ENCODE results near the gene PGLYRP2. TPM values are rescaled to one million over a fixed set of nuclear protein-coding genes. Genes with fewer than 3 reads are reported as not detected.

PGLYRP2 gene
- total and polyA plus RNA-seq, 2 experiments from 2014 or later: not detected

DNA sequence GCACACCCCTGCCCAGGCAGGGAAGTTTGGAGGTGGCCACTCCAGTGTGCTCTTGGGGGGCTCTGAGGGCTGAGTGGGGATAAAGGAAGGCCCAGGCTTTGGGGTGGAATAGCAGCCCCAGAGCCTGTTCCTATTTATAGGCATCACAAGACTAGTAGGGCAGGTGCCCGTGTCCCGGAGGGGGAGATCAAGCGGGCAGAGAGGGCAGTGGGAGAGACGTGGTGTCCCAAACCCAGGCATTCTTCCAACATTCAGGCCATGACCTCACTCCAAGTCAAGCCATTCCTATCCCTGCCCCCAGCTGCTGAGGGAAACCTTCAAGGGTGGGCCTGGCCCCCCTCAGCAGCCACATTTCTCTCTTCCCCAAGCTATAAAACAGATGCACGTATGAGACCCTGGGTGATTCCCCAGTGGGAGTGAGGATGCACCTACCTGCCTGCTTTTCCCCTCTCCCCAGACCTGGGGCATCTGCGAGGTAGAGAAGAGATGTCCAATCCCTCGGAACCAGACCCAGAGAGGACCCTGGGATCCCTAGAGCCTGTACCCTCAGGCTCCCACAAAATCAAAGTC, 33.4 kb downstream of the PGLYRP2 start:
- DNase-seq (ENCODE audit: low spot score): no peak
- Histone ChIP-seq H3K4me1 (ENCODE audit: insufficient read depth) (peaks cover 3% of the 10 kb centered on the region), H3K4me3 (no peak overlapping the region), H3K4me2 (no peak overlapping the region), H4K20me1 (ENCODE audit: insufficient read depth, poor library complexity, severe bottlenecking) (no peaks in the 10 kb centered on the region), H3K9me2 (replicated peaks; ENCODE audit: insufficient read depth) (no peaks in the 10 kb centered on the region), H2AFZ (no peak overlapping the region), H3K27me3 (no peaks in the 10 kb centered on the region), H3K36me3 (replicated peaks; ENCODE audit: insufficient read depth, low read depth) (no peaks in the 10 kb centered on the region), H3K79me2 (no peaks in the 10 kb centered on the region), H3K9me3 (ENCODE audit: low read depth) (no peaks in the 10 kb centered on the region), H3K27ac (no peak overlapping the region)
- WGBS (ENCODE audit: low lambda C conversion rate, missing lambda C conversion rate): 89% methylated on average over 7 of the region's 7 CpGs
- TF ChIP-seq EZH2 (IDR thresholded peaks at IDR 0.05; ENCODE audit: borderline replicate concordance) (no peak), EZH2phosphoT487 (IDR thresholded peaks at IDR 0.05; ENCODE audit: low read depth, severe bottlenecking, unreplicated experiment) (no peak)
- TF ChIP-seq, protein P1, sequence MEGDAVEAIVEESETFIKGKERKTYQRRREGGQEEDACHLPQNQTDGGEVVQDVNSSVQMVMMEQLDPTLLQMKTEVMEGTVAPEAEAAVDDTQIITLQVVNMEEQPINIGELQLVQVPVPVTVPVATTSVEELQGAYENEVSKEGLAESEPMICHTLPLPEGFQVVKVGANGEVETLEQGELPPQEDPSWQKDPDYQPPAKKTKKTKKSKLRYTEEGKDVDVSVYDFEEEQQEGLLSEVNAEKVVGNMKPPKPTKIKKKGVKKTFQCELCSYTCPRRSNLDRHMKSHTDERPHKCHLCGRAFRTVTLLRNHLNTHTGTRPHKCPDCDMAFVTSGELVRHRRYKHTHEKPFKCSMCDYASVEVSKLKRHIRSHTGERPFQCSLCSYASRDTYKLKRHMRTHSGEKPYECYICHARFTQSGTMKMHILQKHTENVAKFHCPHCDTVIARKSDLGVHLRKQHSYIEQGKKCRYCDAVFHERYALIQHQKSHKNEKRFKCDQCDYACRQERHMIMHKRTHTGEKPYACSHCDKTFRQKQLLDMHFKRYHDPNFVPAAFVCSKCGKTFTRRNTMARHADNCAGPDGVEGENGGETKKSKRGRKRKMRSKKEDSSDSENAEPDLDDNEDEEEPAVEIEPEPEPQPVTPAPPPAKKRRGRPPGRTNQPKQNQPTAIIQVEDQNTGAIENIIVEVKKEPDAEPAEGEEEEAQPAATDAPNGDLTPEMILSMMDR (IDR thresholded peaks at IDR 0.05; ENCODE audit: poor library complexity): no peak

DNA sequence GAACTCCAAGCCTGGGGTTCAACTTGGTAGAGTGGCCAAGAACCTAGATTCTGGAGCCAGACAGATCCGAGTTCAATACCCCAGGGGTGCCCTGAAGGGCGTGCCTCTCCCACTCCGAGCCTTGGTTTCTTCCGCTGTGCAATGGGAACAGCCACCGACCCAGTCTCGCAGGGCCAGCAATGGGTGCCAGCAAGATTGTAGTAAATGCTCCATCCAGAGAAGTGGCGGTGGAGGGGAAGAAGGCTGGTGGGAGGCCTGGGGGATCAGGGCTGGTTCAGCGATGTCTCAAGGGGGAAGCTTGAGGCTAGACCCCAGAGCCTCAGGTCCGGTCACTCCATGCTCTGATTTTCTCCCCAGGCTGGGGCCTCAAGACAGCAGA, 34.1 kb downstream of the PGLYRP2 start:
- Histone ChIP-seq H3K36me3 (replicated peaks; ENCODE audit: insufficient read depth, low read depth) (no peaks in the 10 kb centered on the region), H3K4me2 (no peak overlapping the region), H4K20me1 (ENCODE audit: insufficient read depth, poor library complexity, severe bottlenecking) (no peaks in the 10 kb centered on the region), H3K27ac (no peak overlapping the region), H3K9me3 (ENCODE audit: low read depth) (no peaks in the 10 kb centered on the region), H3K4me3 (no peak overlapping the region), H2AFZ (no peak overlapping the region), H3K27me3 (no peaks in the 10 kb centered on the region), H3K9me2 (replicated peaks; ENCODE audit: insufficient read depth) (no peaks in the 10 kb centered on the region), H3K4me1 (ENCODE audit: insufficient read depth) (peaks cover 3% of the 10 kb centered on the region), H3K79me2 (no peaks in the 10 kb centered on the region)
- TF ChIP-seq EZH2phosphoT487 (IDR thresholded peaks at IDR 0.05; ENCODE audit: low read depth, severe bottlenecking, unreplicated experiment) (no peak), EZH2 (IDR thresholded peaks at IDR 0.05; ENCODE audit: borderline replicate concordance) (no peak)
- TF ChIP-seq, protein P1 (IDR thresholded peaks at IDR 0.05; ENCODE audit: poor library complexity): no peak
- DNase-seq (ENCODE audit: low spot score): no peak
- 93% methylated on average over 9 of the region's 9 CpGs for WGBS (ENCODE audit: low lambda C conversion rate, missing lambda C conversion rate)

DNA sequence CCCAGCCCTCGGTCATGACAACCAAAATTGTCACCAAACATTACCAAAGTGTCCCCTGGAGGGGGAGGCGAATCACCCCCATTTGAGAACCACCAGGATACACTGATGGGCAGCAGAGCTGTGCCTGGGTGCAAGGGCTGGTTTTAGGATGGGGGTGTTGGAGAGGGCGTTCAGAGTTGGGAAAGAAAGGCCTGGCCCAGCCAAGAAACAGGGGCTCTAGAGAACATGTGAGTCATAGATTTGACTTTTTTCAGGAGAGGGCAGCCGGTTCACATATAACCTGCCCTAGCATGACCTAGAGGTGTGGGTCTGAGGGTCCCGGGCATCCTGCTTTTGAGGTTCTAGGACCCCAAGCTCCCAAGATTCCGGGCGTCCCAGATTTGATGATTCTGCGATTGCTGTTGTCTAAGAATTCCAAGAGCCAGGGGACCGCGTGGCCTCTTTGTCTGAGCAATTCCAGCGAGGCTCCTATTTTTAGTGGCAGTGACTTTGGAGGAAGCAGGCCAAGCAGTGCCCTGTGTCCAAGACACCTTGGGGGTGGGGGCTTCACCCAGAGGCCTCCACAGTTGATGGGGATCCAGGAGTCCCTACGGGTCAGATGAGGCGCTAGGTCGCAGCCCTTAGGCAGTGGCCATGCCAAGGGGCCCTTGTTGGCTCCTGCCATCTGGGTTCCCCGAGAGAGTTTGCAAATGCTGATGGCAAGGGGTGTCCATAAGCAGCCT, 34.6 kb downstream of the PGLYRP2 start:
- Histone ChIP-seq H3K27me3 (no peaks in the 10 kb centered on the region), H3K27ac (no peak overlapping the region), H2AFZ (no peak overlapping the region), H3K9me3 (ENCODE audit: low read depth) (no peaks in the 10 kb centered on the region), H4K20me1 (ENCODE audit: insufficient read depth, poor library complexity, severe bottlenecking) (no peaks in the 10 kb centered on the region), H3K36me3 (replicated peaks; ENCODE audit: insufficient read depth, low read depth) (no peaks in the 10 kb centered on the region), H3K9me2 (replicated peaks; ENCODE audit: insufficient read depth) (no peaks in the 10 kb centered on the region), H3K4me3 (no peak overlapping the region), H3K4me2 (no peak overlapping the region), H3K4me1 (ENCODE audit: insufficient read depth) (peaks cover 3% of the 10 kb centered on the region), H3K79me2 (no peaks in the 10 kb centered on the region)
- DNase-seq (ENCODE audit: low spot score): no peak
- TF ChIP-seq, protein P1 (IDR thresholded peaks at IDR 0.05; ENCODE audit: poor library complexity): no peak
- no peak for TF ChIP-seq EZH2phosphoT487 (IDR thresholded peaks at IDR 0.05; ENCODE audit: low read depth, severe bottlenecking, unreplicated experiment)
- TF ChIP-seq EZH2 (IDR thresholded peaks at IDR 0.05; ENCODE audit: borderline replicate concordance): no peak
- WGBS (ENCODE audit: low lambda C conversion rate, missing lambda C conversion rate): 95% methylated on average over 15 of the region's 15 CpGs

Measured in hepatocyte (in vitro differentiated cells).